HepG2 (cell line): ENCODE data around the gene MCOLN1. TPM values are rescaled to one million over a fixed set of nuclear protein-coding genes. Genes with fewer than 3 reads are reported as not detected.

Experiments used
- ATAC-seq: fragments of 200-7000 bp; cut with Tn5 transposase; 3 replicates; pipeline ENCODE4 v1.9.1; 2020; ENCODE audit warnings: mild to moderate bottlenecking, moderate library complexity
- BruUV-seq: library from RNA; stranded (reverse); fragments of 400-500 nt; replicated peaks from 2 replicates; lab custom pipeline; 2021; lab: Mats Ljungman, UMichigan
- CTCF ChIA-PET: fragments of 300-600 bp; formaldehyde crosslinking; extraction: SDS; loops from one replicate; lab custom pipeline; 2021; ENCODE audit warnings: low total read pairs, inconsistent platforms, low intra/inter-chr PET ratio; lab: Yijun Ruan, JAX
- POLR2A ChIA-PET: fragments of 350-600 bp; sonication (Branson Sonifier 250); formaldehyde crosslinking; loops from one replicate; lab custom pipeline; 2020; ENCODE audit warnings: antibody characterized with exemption, inconsistent platforms; lab: Yijun Ruan, JAX
- DNase-seq: peaks from one replicate; pipeline ENCODE4 v3.0.0-alpha.2; 2015; ENCODE audit warnings: low spot score
- FAIRE-seq: peaks from 3 replicates; lab custom pipeline; 2011; peaks lifted over from hg19 to GRCh38; lab: Jason Lieb, UNC
- H2AFZ ChIP-seq: one replicate; pipeline ENCODE4 v1.6.1; 2011; ENCODE audit warnings: low read length, inconsistent platforms
- H3K27ac ChIP-seq: fragments of 300-600 bp; 3 replicates; pipeline ENCODE4 v1.8.0; 2011; ENCODE audit warnings: mixed run types, mild to moderate bottlenecking, mixed read lengths, low read length, inconsistent platforms; ENCODE audit not compliant: insufficient read depth; ENCODE audit errors: extremely low read length
- H3K27me3 ChIP-seq, 2 experiments: fragments of 200-600 bp in 1 of 2; 2 replicates in 1 of 2; 3 replicates in 1 of 2; pipeline versions ENCODE4 v1.6.0 to v1.8.0; 2011; ENCODE audit warnings: low read length in 2 of 2, mild to moderate bottlenecking in 2 of 2, moderate library complexity in 2 of 2, inconsistent platforms in 1 of 2; ENCODE audit not compliant: insufficient read depth in 2 of 2, control insufficient read depth in 1 of 2
- H3K36me3 ChIP-seq, 2 experiments: fragments of 200-600 bp in 1 of 2; replicated peaks in 1 of 2; 2 replicates in 1 of 2; 3 replicates in 1 of 2; pipeline versions ENCODE4 v1.5.1 to v1.8.0; 2011; ENCODE audit warnings: low read length in 2 of 2, inconsistent platforms in 1 of 2; ENCODE audit not compliant: insufficient read depth in 2 of 2, control insufficient read depth in 1 of 2
- H3K4me1 ChIP-seq: 2 replicates; pipeline ENCODE4 v1.5.1; 2012; ENCODE audit warnings: low read length, inconsistent platforms; ENCODE audit not compliant: insufficient read depth
- H3K4me2 ChIP-seq: 2 replicates; pipeline ENCODE4 v1.6.0; 2011; ENCODE audit warnings: low read depth, low read length, inconsistent platforms
- H3K4me3 ChIP-seq, 3 experiments: fragments of 200-600 bp in 1 of 3; sonication (generic), shearing (Covaris generic) in 1 of 3; replicated peaks in 1 of 3; 2 replicates each; pipeline ENCODE4 v1.5.1; 2011 to 2016; ENCODE audit warnings: low read length in 3 of 3, inconsistent platforms in 2 of 3, low read depth in 2 of 3, mild to moderate bottlenecking in 2 of 3, control low read depth in 1 of 3, mixed read lengths in 1 of 3; ENCODE audit not compliant: insufficient read depth in 1 of 3
- H3K79me2 ChIP-seq: one replicate; pipeline ENCODE4 v1.6.1; 2011; ENCODE audit warnings: low read length, inconsistent platforms; ENCODE audit not compliant: insufficient read depth
- H3K9ac ChIP-seq: 2 replicates; pipeline ENCODE4 v1.6.0; 2011; ENCODE audit warnings: mild to moderate bottlenecking, low read depth, low read length, inconsistent platforms; ENCODE audit not compliant: insufficient read depth
- H3K9me3 ChIP-seq: 2 replicates; pipeline ENCODE4 v1.5.1; 2012; ENCODE audit warnings: mild to moderate bottlenecking, low read length
- H4K20me1 ChIP-seq: 2 replicates; pipeline ENCODE4 v1.6.0; 2011; ENCODE audit warnings: inconsistent platforms, mild to moderate bottlenecking, low read length, moderate library complexity; ENCODE audit not compliant: insufficient read depth
- ATF4 ChIP-seq, 2 experiments: fragments of 450-650 bp in 1 of 2; sonication (generic) in 1 of 2; formaldehyde crosslinking; IDR thresholded peaks; 2 replicates each; pipeline versions ENCODE4 v1.5.0 to v1.8.0; 2020 to 2022; ENCODE audit warnings: mild to moderate bottlenecking in 1 of 2, missing genetic modification reagents in 1 of 2
- ETV5 ChIP-seq: IDR thresholded peaks from 2 replicates; pipeline ENCODE4 v1.6.1; 2018; ENCODE audit warnings: missing biosample characterization, missing genetic modification reagents, inconsistent platforms, borderline replicate concordance
- FOXJ3 ChIP-seq: sonication (generic); formaldehyde crosslinking; IDR thresholded peaks from 2 replicates; pipeline ENCODE4 v1.4.0; 2020; ENCODE audit warnings: missing genetic modification reagents, mild to moderate bottlenecking, borderline replicate concordance
- HOXD1 ChIP-seq: sonication (generic); formaldehyde crosslinking; IDR thresholded peaks from 2 replicates; pipeline ENCODE4 v1.5.0; 2020; ENCODE audit warnings: missing genetic modification reagents
- ZNF24 ChIP-seq: fragments of 450-650 bp; IDR thresholded peaks from 2 replicates; pipeline ENCODE4 v1.6.1; 2017; ENCODE audit warnings: antibody characterized with exemption, mild to moderate bottlenecking
- ZNF557 ChIP-seq: sonication (generic); formaldehyde crosslinking; IDR thresholded peaks from 2 replicates; pipeline ENCODE4 v1.4.0; 2020; ENCODE audit warnings: missing genetic modification reagents
- ZNF614 ChIP-seq: IDR thresholded peaks from 2 replicates; pipeline ENCODE4 v1.6.1; 2018; ENCODE audit warnings: missing biosample characterization, missing genetic modification reagents, inconsistent platforms, borderline replicate concordance
- ZNF737 ChIP-seq: sonication (generic); formaldehyde crosslinking; IDR thresholded peaks from 2 replicates; pipeline ENCODE4 v1.5.0; 2020; ENCODE audit warnings: missing genetic modification reagents, mild to moderate bottlenecking, borderline replicate concordance
- ZNF850 ChIP-seq: sonication (generic); formaldehyde crosslinking; conservative IDR thresholded peaks from 2 replicates; pipeline ENCODE4 v1.9.0; 2021; ENCODE audit warnings: mild to moderate bottlenecking, missing genetic modification reagents
- ZNF883 ChIP-seq: sonication (generic); formaldehyde crosslinking; IDR thresholded peaks from 2 replicates; pipeline ENCODE4 v1.5.1; 2020; ENCODE audit warnings: mild to moderate bottlenecking, missing genetic modification reagents; ENCODE audit errors: not compliant biosample characterization
- WGBS: methylation state at CpG from one replicate; pipeline ENCODE4 v1.1.6; 2017; ENCODE audit warnings: low lambda C conversion rate; 5-methylcytosine and 5-hydroxymethylcytosine counted together
- in situ Hi-C: cut with HindIII; loops from 2 replicates; pipeline ENCODE4 v1.10.0; 2017; ENCODE audit warnings: low pct_unique_long_range_greater_than_20kb; ENCODE audit not compliant: extremely low pct_ligation_motif_present
- intact Hi-C: fragments of 100-400 bp; cut with micrococcal nuclease; formaldehyde crosslinking; loops from one replicate; pipeline ENCODE4 v1.10.0; 2022; ENCODE audit not compliant: unreplicated experiment
- polyA plus RNA-seq, 8 experiments: library from polyadenylated mRNA; depleted of rRNA in 3 of 8; stranded (reverse) in 7 of 8; unstranded in 1 of 8; fragments of >200 nt; fragmentation: Illumina TruSeq in 4 of 8; extraction: Trizol in 4 of 8; gene quantifications; 2 replicates each; pipeline versions ENCODE4 v1.2.1 to v1.2.3, GENCODE V29; 2011 to 2016; ENCODE audit warnings: low read depth in 4 of 8, missing spikeins in 1 of 8, mixed read lengths in 1 of 8; ENCODE audit not compliant: insufficient read depth in 1 of 8
- total RNA-seq, 5 experiments: library from RNA; depleted of rRNA; stranded (reverse); fragments of >200 nt; fragmentation: Illumina TruSeq; extraction: Trizol; gene quantifications; 2 replicates each; pipeline ENCODE4 v1.2.3, GENCODE V29; 2016; ENCODE audit warnings: low read depth in 1 of 5
- TF ChIP-seq, protein P1 (sequence below): sonication (generic); formaldehyde crosslinking; IDR thresholded peaks from 2 replicates; pipeline ENCODE4 v1.5.0; 2020; ENCODE audit warnings: mild to moderate bottlenecking, missing genetic modification reagents, moderate library complexity
- TF ChIP-seq, protein P2 (sequence below): sonication (generic); formaldehyde crosslinking; IDR thresholded peaks from 2 replicates; pipeline ENCODE4 v1.4.0; 2020; ENCODE audit warnings: missing genetic modification reagents

The MCOLN1 gene
- total and polyA plus RNA-seq, 2 of the 13 experiments (the other 11 are each of a cell fraction or from before 2014, with no cell fraction given), result 3.4 to 15.7 TPM

- TF ChIP-seq, protein P1, sequence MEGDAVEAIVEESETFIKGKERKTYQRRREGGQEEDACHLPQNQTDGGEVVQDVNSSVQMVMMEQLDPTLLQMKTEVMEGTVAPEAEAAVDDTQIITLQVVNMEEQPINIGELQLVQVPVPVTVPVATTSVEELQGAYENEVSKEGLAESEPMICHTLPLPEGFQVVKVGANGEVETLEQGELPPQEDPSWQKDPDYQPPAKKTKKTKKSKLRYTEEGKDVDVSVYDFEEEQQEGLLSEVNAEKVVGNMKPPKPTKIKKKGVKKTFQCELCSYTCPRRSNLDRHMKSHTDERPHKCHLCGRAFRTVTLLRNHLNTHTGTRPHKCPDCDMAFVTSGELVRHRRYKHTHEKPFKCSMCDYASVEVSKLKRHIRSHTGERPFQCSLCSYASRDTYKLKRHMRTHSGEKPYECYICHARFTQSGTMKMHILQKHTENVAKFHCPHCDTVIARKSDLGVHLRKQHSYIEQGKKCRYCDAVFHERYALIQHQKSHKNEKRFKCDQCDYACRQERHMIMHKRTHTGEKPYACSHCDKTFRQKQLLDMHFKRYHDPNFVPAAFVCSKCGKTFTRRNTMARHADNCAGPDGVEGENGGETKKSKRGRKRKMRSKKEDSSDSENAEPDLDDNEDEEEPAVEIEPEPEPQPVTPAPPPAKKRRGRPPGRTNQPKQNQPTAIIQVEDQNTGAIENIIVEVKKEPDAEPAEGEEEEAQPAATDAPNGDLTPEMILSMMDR (CRISPR knock-in tag), result no peak
- TF ChIP-seq FOXJ3, result no peak
- TF ChIP-seq ZNF883 (CRISPR knock-in tag), result no peak
- TF ChIP-seq, protein P2, sequence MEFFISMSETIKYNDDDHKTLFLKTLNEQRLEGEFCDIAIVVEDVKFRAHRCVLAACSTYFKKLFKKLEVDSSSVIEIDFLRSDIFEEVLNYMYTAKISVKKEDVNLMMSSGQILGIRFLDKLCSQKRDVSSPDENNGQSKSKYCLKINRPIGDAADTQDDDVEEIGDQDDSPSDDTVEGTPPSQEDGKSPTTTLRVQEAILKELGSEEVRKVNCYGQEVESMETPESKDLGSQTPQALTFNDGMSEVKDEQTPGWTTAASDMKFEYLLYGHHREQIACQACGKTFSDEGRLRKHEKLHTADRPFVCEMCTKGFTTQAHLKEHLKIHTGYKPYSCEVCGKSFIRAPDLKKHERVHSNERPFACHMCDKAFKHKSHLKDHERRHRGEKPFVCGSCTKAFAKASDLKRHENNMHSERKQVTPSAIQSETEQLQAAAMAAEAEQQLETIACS (CRISPR knock-in tag), result no peak
- no peak for TF ChIP-seq ATF4 (CRISPR knock-in tag; IDR thresholded peaks at IDR 0.05)
Observed at GRCh38 chr19:7526059-7526929, 3.9 kb downstream of the MCOLN1 start (continued).

DNA sequence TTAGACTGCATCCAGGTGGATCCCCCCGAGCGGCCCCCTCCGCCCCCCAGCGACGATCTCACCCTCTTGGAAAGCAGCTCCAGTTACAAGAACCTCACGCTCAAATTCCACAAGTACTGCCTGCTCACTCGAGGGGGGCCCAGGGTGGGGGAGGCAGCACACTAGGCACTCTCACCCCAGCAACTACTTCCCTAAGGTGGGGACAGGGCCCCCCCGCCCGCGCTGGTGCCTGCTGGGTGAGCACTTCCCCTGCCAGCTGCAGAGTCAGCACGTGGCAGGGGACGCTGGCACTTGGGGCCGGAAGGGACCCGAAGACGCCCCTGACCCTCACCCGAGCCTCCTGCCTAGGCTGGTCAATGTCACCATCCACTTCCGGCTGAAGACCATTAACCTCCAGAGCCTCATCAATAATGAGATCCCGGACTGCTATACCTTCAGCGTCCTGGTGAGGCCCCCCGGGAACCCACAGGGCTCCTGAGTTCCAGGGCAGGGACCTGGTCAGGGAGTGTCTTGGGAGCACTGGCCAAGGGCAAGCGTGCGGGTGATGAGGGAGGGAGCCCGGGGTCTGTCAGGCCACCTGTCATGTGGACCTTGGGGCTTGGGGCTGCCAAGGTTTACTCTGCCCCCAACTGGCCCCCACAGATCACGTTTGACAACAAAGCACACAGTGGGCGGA, 5.2 kb downstream of the MCOLN1 start:
- 90% methylated on average over 14 of the region's 25 CpGs for WGBS
- H3K9me3 ChIP-seq, result no peaks in the 10 kb centered on the region
- H3K79me2 ChIP-seq, result no peaks in the 10 kb centered on the region
- ATAC-seq (no peak), DNase-seq (no peak), FAIRE-seq (no peak)
- no TSS peak for BruUV-seq
- H3K27me3 ChIP-seq, result no peaks in the 10 kb centered on the region
- H3K4me1 ChIP-seq, result peaks cover 8% of the 10 kb centered on the region; the same call in 1 of the 2 replicates
- H3K4me3 ChIP-seq, result no peak overlapping the region
- in situ Hi-C loops, result no loop called here
- POLR2A ChIA-PET, result no interaction called here
- H2AFZ ChIP-seq, result no peak overlapping the region
- CTCF ChIA-PET, result no interaction called here
- intact Hi-C loops, result no loop called here
- H3K9ac ChIP-seq, result no peak overlapping the region
- peaks cover 0 to 2% of the 10 kb centered on the region in 2 experiments; a peak in 2 of 5 replicates for H3K36me3 ChIP-seq
- H4K20me1 ChIP-seq, result no peaks in the 10 kb centered on the region
- no peak overlapping the region for H3K27ac ChIP-seq
- H3K4me2 ChIP-seq, result no peak overlapping the region
- TF ChIP-seq ZNF850 (CRISPR knock-in tag) (no peak), ZNF614 (no peak), ZNF737 (CRISPR knock-in tag) (no peak), ZNF24 (no peak), HOXD1 (CRISPR knock-in tag) (no peak), ETV5 (CRISPR knock-in tag) (no peak), ZNF557 (CRISPR knock-in tag) (no peak)
